ENCODE measurements around the gene SULT1C2. TPM values are rescaled to one million over a fixed set of nuclear protein-coding genes. Genes with fewer than 3 reads are reported as not detected.

The SULT1C2 gene
- total and polyA plus RNA-seq, 2 of the 4 experiments (the other 2 are of a cell fraction): 0.09 TPM; not detected in 1

DNA sequence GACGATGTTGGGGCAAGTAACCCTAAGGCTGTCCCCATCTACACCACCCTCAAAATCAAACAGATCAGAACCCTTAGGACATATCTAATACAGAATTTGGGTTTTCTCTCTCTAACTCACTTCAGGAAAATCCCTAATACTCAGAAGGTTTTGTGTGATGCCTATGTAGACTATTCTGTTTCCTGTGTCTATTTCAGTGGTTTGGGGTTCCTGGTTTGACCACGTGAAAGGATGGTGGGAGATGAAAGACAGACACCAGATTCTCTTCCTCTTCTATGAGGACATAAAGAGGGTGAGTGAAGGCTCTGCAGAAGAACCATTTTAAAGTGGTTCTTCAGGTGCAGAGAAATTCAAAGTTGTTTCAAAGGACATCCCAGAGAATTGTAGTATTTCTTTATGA, 16.3 kb downstream of the SULT1C2 start:
- ATAC-seq (ENCODE audit: low read depth) (no peak), DNase-seq (no peak)
- Histone ChIP-seq H4K20me1 (ENCODE audit: insufficient read depth, low read length) (no peaks in the 10 kb centered on the region), H3K9me1 (ENCODE audit: insufficient read depth, low read length) (no peaks in the 10 kb centered on the region), H2AFZ (replicated peaks; ENCODE audit: low read length, poor library complexity) (no peak overlapping the region), H2BK120ac (ENCODE audit: low read depth, low read length) (no peak overlapping the region), H3K79me1 (ENCODE audit: low read depth in 1 of 2, low read length in 2 of 2) (no peaks in the 10 kb centered on the region), H2AK9ac (replicated peaks; ENCODE audit: low read depth, low read length, poor library complexity) (no peak overlapping the region), H3K14ac (replicated peaks; ENCODE audit: low read depth, low read length) (no peak overlapping the region), H2BK5ac (ENCODE audit: low read depth, low read length, poor library complexity, severe bottlenecking) (no peak overlapping the region), H3K4me3 (ENCODE audit: insufficient read depth, low read depth, low read length) (no peak overlapping the region), H2BK20ac (ENCODE audit: low read depth, low read length) (no peak overlapping the region), H3K27me3 (ENCODE audit: control insufficient read depth, insufficient read depth, low read length) (peaks cover 7% of the 10 kb centered on the region), H3K9ac (ENCODE audit: low read depth, low read length) (no peak overlapping the region), H4K8ac (ENCODE audit: low read depth in 2 of 2, low read length in 2 of 2) (no peak overlapping the region), H2BK15ac (ENCODE audit: low read depth, low read length) (no peak overlapping the region), H3K27ac (ENCODE audit: insufficient read depth, low read length) (no peak overlapping the region), H3K4ac (ENCODE audit: low read depth, low read length) (no peak overlapping the region), H3K56ac (ENCODE audit: extremely low read depth, insufficient read depth, low read length) (no peak overlapping the region), H3K4me2 (ENCODE audit: low read depth, low read length) (no peak overlapping the region), H4K91ac (ENCODE audit: insufficient read depth, low read depth, low read length) (no peak overlapping the region), H3K4me1 (ENCODE audit: control insufficient read depth, insufficient read depth, low read length) (no peaks in the 10 kb centered on the region), H2AK5ac (ENCODE audit: low read depth, low read length) (no peak overlapping the region), H3K18ac (ENCODE audit: low read depth, low read length) (no peak overlapping the region), H3K36me3 (ENCODE audit: control insufficient read depth, insufficient read depth, low read length) (no peaks in the 10 kb centered on the region), H3K23ac (ENCODE audit: low read depth, low read length) (no peak overlapping the region), H4K5ac (ENCODE audit: low read depth, low read length) (no peak overlapping the region), H3K9me3 (ENCODE audit: control insufficient read depth, insufficient read depth, low read length) (no peaks in the 10 kb centered on the region)
- in situ Hi-C loops (cut with MboI; ENCODE audit: low sequenced_read_pairs) (no loop called here), intact Hi-C loops (cut with micrococcal nuclease) (no loop called here), dilution Hi-C loops (cut with HindIII; ENCODE audit: low sequenced_read_pairs, unreplicated experiment) (no loop called here)
- CTCF ChIA-PET: no interaction called here
- no CpG with 5 or more reads among the region's 2 CpGs for WGBS, 2 experiments (ENCODE audit: extremely low coverage in 2 of 2, insufficient read length in 1 of 2)
- TF ChIP-seq SMC3 (IDR thresholded peaks at IDR 0.05; ENCODE audit: low read depth, low read length) (no peak), CHD1 (IDR thresholded peaks at IDR 0.05; ENCODE audit: low read depth, low read length) (no peak), RFX5 (IDR thresholded peaks at IDR 0.05; ENCODE audit: low read depth, low read length) (no peak), BHLHE40 (IDR thresholded peaks at IDR 0.05; ENCODE audit: low read depth, low read length) (no peak), RCOR1 (IDR thresholded peaks at IDR 0.05; ENCODE audit: insufficient replicate concordance, low read length) (no peak), NFE2L2 (IDR thresholded peaks at IDR 0.05; ENCODE audit: low read depth, low read length) (no peak), MAFK (IDR thresholded peaks at IDR 0.05; ENCODE audit: low read depth, low read length) (no peak), RAD21 (IDR thresholded peaks at IDR 0.05; ENCODE audit: low read length) (no peak), MAZ (IDR thresholded peaks at IDR 0.05; ENCODE audit: borderline replicate concordance, low read depth, low read length) (no peak), MXI1 (IDR thresholded peaks at IDR 0.05; ENCODE audit: borderline replicate concordance, low read depth, low read length) (no peak), POLR2A (IDR thresholded peaks at IDR 0.05; ENCODE audit: low read depth, low read length) (no peak), CEBPB (IDR thresholded peaks at IDR 0.05; ENCODE audit: low read depth, low read length) (no peak), FOS (IDR thresholded peaks at IDR 0.05; ENCODE audit: low read depth, low read length) (no peak)
- TF ChIP-seq, protein P1, sequence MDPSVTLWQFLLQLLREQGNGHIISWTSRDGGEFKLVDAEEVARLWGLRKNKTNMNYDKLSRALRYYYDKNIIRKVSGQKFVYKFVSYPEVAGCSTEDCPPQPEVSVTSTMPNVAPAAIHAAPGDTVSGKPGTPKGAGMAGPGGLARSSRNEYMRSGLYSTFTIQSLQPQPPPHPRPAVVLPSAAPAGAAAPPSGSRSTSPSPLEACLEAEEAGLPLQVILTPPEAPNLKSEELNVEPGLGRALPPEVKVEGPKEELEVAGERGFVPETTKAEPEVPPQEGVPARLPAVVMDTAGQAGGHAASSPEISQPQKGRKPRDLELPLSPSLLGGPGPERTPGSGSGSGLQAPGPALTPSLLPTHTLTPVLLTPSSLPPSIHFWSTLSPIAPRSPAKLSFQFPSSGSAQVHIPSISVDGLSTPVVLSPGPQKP (IDR thresholded peaks at IDR 0.05; ENCODE audit: borderline replicate concordance, low read depth, low read length): no peak
- TF ChIP-seq, protein P2, sequence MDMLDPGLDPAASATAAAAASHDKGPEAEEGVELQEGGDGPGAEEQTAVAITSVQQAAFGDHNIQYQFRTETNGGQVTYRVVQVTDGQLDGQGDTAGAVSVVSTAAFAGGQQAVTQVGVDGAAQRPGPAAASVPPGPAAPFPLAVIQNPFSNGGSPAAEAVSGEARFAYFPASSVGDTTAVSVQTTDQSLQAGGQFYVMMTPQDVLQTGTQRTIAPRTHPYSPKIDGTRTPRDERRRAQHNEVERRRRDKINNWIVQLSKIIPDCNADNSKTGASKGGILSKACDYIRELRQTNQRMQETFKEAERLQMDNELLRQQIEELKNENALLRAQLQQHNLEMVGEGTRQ (IDR thresholded peaks at IDR 0.05; ENCODE audit: low read depth, low read length): no peak
- TF ChIP-seq, protein P3, sequence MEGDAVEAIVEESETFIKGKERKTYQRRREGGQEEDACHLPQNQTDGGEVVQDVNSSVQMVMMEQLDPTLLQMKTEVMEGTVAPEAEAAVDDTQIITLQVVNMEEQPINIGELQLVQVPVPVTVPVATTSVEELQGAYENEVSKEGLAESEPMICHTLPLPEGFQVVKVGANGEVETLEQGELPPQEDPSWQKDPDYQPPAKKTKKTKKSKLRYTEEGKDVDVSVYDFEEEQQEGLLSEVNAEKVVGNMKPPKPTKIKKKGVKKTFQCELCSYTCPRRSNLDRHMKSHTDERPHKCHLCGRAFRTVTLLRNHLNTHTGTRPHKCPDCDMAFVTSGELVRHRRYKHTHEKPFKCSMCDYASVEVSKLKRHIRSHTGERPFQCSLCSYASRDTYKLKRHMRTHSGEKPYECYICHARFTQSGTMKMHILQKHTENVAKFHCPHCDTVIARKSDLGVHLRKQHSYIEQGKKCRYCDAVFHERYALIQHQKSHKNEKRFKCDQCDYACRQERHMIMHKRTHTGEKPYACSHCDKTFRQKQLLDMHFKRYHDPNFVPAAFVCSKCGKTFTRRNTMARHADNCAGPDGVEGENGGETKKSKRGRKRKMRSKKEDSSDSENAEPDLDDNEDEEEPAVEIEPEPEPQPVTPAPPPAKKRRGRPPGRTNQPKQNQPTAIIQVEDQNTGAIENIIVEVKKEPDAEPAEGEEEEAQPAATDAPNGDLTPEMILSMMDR (conservative IDR thresholded peaks at IDR 0.05; ENCODE audit: low read depth, low read length): no peak
- no TSS peak for BruUV-seq (replicated peaks)
- POLR2A ChIA-PET (ENCODE audit: unreplicated experiment): no interaction called here
